CD14-positive monocyte (primary cell): ENCODE measurements around the gene EIF3B. TPM values are rescaled to one million over a fixed set of nuclear protein-coding genes. Genes with fewer than 3 reads are reported as not detected.

Experiments used
- DNase-seq, 3 donors: peaks; one replicate each; pipeline ENCODE4 v3.0.0-alpha.2; 2011 to 2022
- H2AFZ ChIP-seq: 2 replicates; pipeline ENCODE4 v1.6.0; 2012; ENCODE audit warnings: mild to moderate bottlenecking, low read depth, low read length, inconsistent platforms; ENCODE audit not compliant: insufficient read depth, poor library complexity, severe bottlenecking
- H3K27ac ChIP-seq, 2 donors: 1 replicate in 1 of 2; 2 replicates in 1 of 2; pipeline ENCODE4 v1.5.1; 2012 to 2013; ENCODE audit warnings: low read length in 2 of 2, control low read depth in 1 of 2, inconsistent platforms in 1 of 2, low read depth in 1 of 2, mild to moderate bottlenecking in 1 of 2
- H3K27me3 ChIP-seq, 2 donors: one replicate each; pipeline versions ENCODE4 v1.6.0 to v1.6.1; 2011 to 2013; ENCODE audit warnings: low read length in 2 of 2; ENCODE audit not compliant: control insufficient read depth in 2 of 2, insufficient read depth in 2 of 2
- H3K36me3 ChIP-seq, 2 donors: replicated peaks in 1 of 2; 1 replicate in 1 of 2; 2 replicates in 1 of 2; pipeline versions ENCODE4 v1.5.1 to v1.6.1; 2012 to 2013; ENCODE audit warnings: low read length in 2 of 2, control low read depth in 1 of 2, inconsistent platforms in 1 of 2, mild to moderate bottlenecking in 1 of 2; ENCODE audit not compliant: insufficient read depth in 2 of 2, control insufficient read depth in 1 of 2
- H3K4me1 ChIP-seq, 2 donors: 1 replicate in 1 of 2; 2 replicates in 1 of 2; pipeline versions ENCODE4 v1.5.1 to v1.6.1; 2012 to 2013; ENCODE audit warnings: low read length in 2 of 2, control low read depth in 1 of 2, inconsistent platforms in 1 of 2, mild to moderate bottlenecking in 1 of 2, moderate library complexity in 1 of 2; ENCODE audit not compliant: insufficient read depth in 2 of 2, control insufficient read depth in 1 of 2
- H3K4me2 ChIP-seq: replicated peaks from 2 replicates; pipeline ENCODE3; 2012; ENCODE audit warnings: low read length, moderate library complexity, mild to moderate bottlenecking; ENCODE audit not compliant: poor library complexity, severe bottlenecking; ENCODE audit errors: extremely low read depth
- H3K4me3 ChIP-seq, 3 experiments: fragments of 200-600 bp in 1 of 3; sonication (generic) in 1 of 3; replicated peaks in 1 of 3; 1 replicate in 2 of 3; 2 replicates in 1 of 3; pipeline ENCODE4 v1.5.1; 2011 to 2013; ENCODE audit warnings: low read length in 3 of 3, mild to moderate bottlenecking in 3 of 3, control low read depth in 2 of 3, low read depth in 2 of 3, inconsistent platforms in 1 of 3, moderate library complexity in 1 of 3
- H3K79me2 ChIP-seq: 2 replicates; pipeline ENCODE4 v1.6.0; 2012; ENCODE audit warnings: mild to moderate bottlenecking, control low read depth, inconsistent platforms, low read length, moderate library complexity; ENCODE audit not compliant: insufficient read depth
- H3K9ac ChIP-seq: 2 replicates; pipeline ENCODE4 v1.6.0; 2017; ENCODE audit warnings: low read length, mild to moderate bottlenecking; ENCODE audit not compliant: insufficient read depth, poor library complexity, severe bottlenecking
- H3K9me3 ChIP-seq, 2 donors: replicated peaks in 1 of 2; 1 replicate in 1 of 2; 2 replicates in 1 of 2; pipeline versions ENCODE4 v1.5.1 to v1.6.1; 2012 to 2013; ENCODE audit warnings: low read length in 2 of 2, control low read depth in 1 of 2; ENCODE audit not compliant: control insufficient read depth in 1 of 2, insufficient read depth in 1 of 2
- H4K20me1 ChIP-seq: 2 replicates; pipeline ENCODE4 v1.6.0; 2012; ENCODE audit warnings: mild to moderate bottlenecking, low read length, control low read depth, moderate library complexity; ENCODE audit not compliant: insufficient read depth
- H3K27ac Mint-ChIP-seq, 7 donors: one replicate each; pipeline ENCODE4 v1.8.0; 2020; ENCODE audit warnings: mild to moderate bottlenecking in 7 of 7, mixed read lengths in 7 of 7, moderate library complexity in 6 of 7, inconsistent platforms in 2 of 7
- H3K27me3 Mint-ChIP-seq, 3 donors: one replicate each; pipeline ENCODE4 v1.8.0; 2021 to 2022; ENCODE audit warnings: low read depth in 3 of 3, mild to moderate bottlenecking in 3 of 3, mixed read lengths in 3 of 3, moderate library complexity in 3 of 3, inconsistent platforms in 1 of 3
- H3K36me3 Mint-ChIP-seq, 2 donors: one replicate each; pipeline ENCODE4 v1.8.0; 2020; ENCODE audit warnings: mixed read lengths in 2 of 2, inconsistent platforms in 1 of 2, mild to moderate bottlenecking in 1 of 2
- H3K4me1 Mint-ChIP-seq: one replicate; pipeline ENCODE4 v1.8.0; 2020; ENCODE audit warnings: mild to moderate bottlenecking, mixed read lengths
- H3K4me3 Mint-ChIP-seq, 2 donors: one replicate each; pipeline ENCODE4 v1.8.0; 2020; ENCODE audit warnings: mild to moderate bottlenecking in 2 of 2, mixed read lengths in 2 of 2, moderate library complexity in 1 of 2
- H3K9me3 Mint-ChIP-seq, 7 donors: one replicate each; pipeline ENCODE4 v1.8.0; 2020 to 2022; ENCODE audit warnings: mixed read lengths in 7 of 7, mild to moderate bottlenecking in 6 of 7, moderate library complexity in 6 of 7, inconsistent platforms in 2 of 7
- CTCF ChIP-seq: fragments of 200-600 bp; IDR thresholded peaks from one replicate; pipeline ENCODE4 v1.8.0; 2022; ENCODE audit warnings: antibody characterized with exemption, mild to moderate bottlenecking
- WGBS: methylation state at CpG from one replicate; pipeline ENCODE4 v1.1.5; 2013; ENCODE audit warnings: missing lambda C conversion rate; ENCODE audit not compliant: insufficient coverage; 5-methylcytosine and 5-hydroxymethylcytosine counted together
- intact Hi-C, 2 donors: fragments of 100-400 bp; cut with micrococcal nuclease; formaldehyde crosslinking; loops; one replicate each; pipeline versions ENCODE4 v1.15.0 to v1.15.1; 2023
- polyA plus RNA-seq, 3 donors: library from polyadenylated mRNA; depleted of rRNA in 1 of 3; unstranded in 2 of 3; stranded (reverse) in 1 of 3; fragments of 300-500 nt in 2 of 3; fragments of >200 nt in 1 of 3; fragmentation: Illumina TruSeq in 2 of 3; gene quantifications; 1 replicate in 2 of 3; 2 replicates in 1 of 3; pipeline ENCODE4 v1.2.3, GENCODE V29; 2012 to 2021

The EIF3B gene
- polyA plus RNA-seq, 3 donors, result 46.0 to 89.1 (median 69.2) TPM

DNA sequence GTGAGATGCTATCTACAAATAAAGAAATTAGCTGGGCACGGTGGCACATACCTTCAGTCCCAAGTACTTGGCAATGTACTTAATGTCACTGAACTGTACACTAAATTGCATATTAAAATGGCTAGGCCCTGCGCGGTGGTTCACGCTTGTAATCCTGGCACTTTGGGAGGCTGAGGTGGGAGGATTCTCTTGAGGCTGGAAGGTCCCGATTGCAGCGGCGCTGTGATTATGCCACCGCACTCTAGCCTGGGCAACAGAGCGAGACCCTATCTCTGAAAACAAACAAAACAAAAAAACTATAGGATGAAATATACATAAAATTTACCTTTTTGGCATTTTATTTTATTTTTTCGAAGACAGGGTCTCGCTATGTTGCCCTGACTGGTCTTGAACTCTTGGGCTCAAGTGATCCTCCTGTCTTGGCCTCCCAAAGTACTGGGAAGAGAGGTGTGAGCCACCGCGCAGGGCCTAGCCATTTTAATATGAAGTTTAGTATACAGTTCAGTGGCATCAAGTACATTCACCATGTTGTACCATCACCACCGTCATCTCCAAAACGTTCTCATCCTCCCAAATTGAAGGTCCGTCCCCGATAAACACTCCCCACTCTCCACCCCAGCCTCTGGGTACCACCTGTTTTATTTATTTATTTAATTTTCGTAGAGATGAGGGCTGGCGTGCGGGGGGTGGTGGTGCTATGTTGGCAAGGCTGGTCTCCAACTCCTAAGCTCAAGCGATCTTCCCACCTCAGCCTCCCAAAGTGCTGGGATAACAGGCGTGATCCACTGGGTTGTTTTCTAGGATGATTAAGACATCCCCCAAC lies 1.3 kb upstream of the EIF3B start:
- Histone ChIP-seq H3K27ac (peak overlapping the region; percentile 88 to 100), H3K4me1 (peaks cover 24 to 31% of the 10 kb centered on the region in 2 donors), H3K4me2 (peak overlapping the region; percentile 90), H3K9me3 (no peaks in the 10 kb centered on the region), H3K36me3 (peaks cover 2 to 10% of the 10 kb centered on the region in 2 donors), H3K27me3 (no peaks in the 10 kb centered on the region), H3K4me3 (peak overlapping the region; percentile 54 to 85 (median 73)), H2AFZ (peak overlapping the region; percentile 89), H3K79me2 (peaks cover 35% of the 10 kb centered on the region), H3K9ac (peak overlapping the region; percentile 97), H4K20me1 (peaks cover 33% of the 10 kb centered on the region)
- no peak for TF ChIP-seq CTCF
- Mint-ChIP-seq H3K27ac (peak overlapping the region; percentile 96 to 100 (median 99)), H3K9me3 (peaks cover 0 to 4% (median 0%) of the 10 kb centered on the region in 7 donors), H3K27me3 (peaks cover 0 to 2% (median 1%) of the 10 kb centered on the region in 3 donors), H3K36me3 (peaks cover 3 to 9% of the 10 kb centered on the region in 2 donors), H3K4me1 (peaks cover 27% of the 10 kb centered on the region), H3K4me3 (peak overlapping the region; percentile 74 to 90)
- DNase-seq, result no peak
- WGBS, result 100% methylated on average over 1 of the region's 22 CpGs
- intact Hi-C loops, result loop anchor here in 1 of 2 donors (5.0 to 10.0 kb wide), 2 partner anchors 106 to 779 kb away; partner anchors contain the start of gene PSMG3

DNA sequence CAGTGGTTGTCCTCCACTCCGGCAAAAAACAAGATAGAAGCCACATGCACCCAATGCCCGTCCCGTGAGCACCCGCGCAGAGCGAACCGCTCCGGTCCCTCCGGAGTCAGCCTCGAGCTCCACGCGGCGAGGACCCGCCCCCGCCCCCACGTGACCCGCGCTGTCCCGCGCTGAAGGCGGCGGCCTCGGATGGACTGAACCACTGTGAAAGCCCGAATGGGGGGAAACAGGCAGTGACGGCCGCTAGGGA lies 766 bp upstream of the EIF3B start:
- peak overlapping the region; percentile 96 to 100 (median 99) for H3K27ac Mint-ChIP-seq
- H3K4me1 ChIP-seq, result peaks cover 24 to 31% of the 10 kb centered on the region in 2 donors
- H3K27me3 ChIP-seq, result no peaks in the 10 kb centered on the region
- H3K27ac ChIP-seq, result peak overlapping the region; percentile 88 to 100
- H2AFZ ChIP-seq, result peak overlapping the region; percentile 89
- peak; percentile 78 to 92 (median 91) for DNase-seq
- intact Hi-C loops, result loop anchor here in 1 of 2 donors (2.0 to 10.0 kb wide), 3 partner anchors 39 to 779 kb away; partner anchors contain the start of genes PSMG3 and SNX8
- H3K27me3 Mint-ChIP-seq, result peaks cover 0 to 2% (median 1%) of the 10 kb centered on the region in 3 donors
- H3K36me3 Mint-ChIP-seq, result peaks cover 3 to 9% of the 10 kb centered on the region in 2 donors
- no peak for TF ChIP-seq CTCF
- H4K20me1 ChIP-seq, result peaks cover 38% of the 10 kb centered on the region
- H3K4me3 ChIP-seq, result peak overlapping the region; percentile 54 to 85 (median 73)
- peaks cover 0 to 4% (median 0%) of the 10 kb centered on the region in 7 donors for H3K9me3 Mint-ChIP-seq
- peak overlapping the region; percentile 90 for H3K4me2 ChIP-seq
- H3K9ac ChIP-seq, result peak overlapping the region; percentile 97
- peaks cover 27% of the 10 kb centered on the region for H3K4me1 Mint-ChIP-seq
- H3K4me3 Mint-ChIP-seq, result peak overlapping the region; percentile 74 to 90
- WGBS, result 0% methylated on average over 26 of the region's 26 CpGs
- no peaks in the 10 kb centered on the region for H3K9me3 ChIP-seq
- H3K79me2 ChIP-seq, result peaks cover 40% of the 10 kb centered on the region
- peaks cover 2 to 15% of the 10 kb centered on the region in 2 donors for H3K36me3 ChIP-seq
